Measurements from ENCODE around the gene PRPF6.
A peak's percentile ranks its signal among the peaks of the same experiment; 100 is the strongest.

PRPF6 gene

DNA sequence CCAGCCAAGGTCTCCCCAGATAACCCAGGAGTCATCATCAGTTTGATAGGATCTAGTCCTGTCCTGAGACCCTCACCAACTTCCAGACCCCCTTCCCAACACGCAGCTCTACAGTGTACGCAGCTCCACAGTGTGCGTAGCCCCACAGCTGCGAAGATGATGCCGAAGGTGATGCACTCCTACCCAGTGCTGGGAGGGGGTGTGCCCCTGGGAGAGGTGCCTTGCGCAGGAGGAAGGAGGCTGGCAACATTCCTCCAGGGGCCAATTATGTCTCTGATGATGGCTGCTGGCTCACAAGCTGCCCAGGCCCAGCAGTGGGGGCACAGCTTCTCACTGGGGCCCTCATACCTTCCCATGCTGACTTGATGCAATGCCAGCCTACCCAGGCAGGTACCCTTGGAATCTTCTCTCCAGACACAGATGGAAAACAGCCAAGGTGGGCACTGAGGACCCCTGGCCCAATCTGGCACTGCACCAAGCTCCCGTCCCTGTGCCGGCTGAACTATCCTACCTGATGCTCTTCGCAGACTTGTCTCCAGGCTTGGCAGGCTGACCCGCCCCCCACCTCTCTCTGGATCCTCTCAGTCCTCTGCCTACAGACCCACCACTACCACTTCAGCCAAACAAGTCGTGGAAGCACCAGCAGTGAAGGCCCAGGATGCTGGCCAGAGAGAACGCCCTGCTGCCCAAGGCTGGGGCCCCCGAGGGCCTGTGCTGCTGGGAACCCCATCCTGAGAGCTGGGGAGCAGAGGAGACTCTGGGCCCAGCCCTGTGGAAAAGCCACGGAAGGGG lies 12.6 kb upstream of the PRPF6 start:
- TF ChIP-seq ZNF70 (CRISPR knock-in tag; IDR thresholded peaks at IDR 0.05) (no peak), ARNTL (CRISPR knock-in tag; IDR thresholded peaks at IDR 0.05; ENCODE audit: borderline replicate concordance, low read depth) (no peak), BACH2 (CRISPR knock-in tag; IDR thresholded peaks at IDR 0.05; ENCODE audit: borderline replicate concordance) (no peak)
- ATAC-seq: no peak

- ATAC-seq: no peak
- no peak for TF ChIP-seq GLIS3 (CRISPR knock-in tag; IDR thresholded peaks at IDR 0.05)
- no peak for TF ChIP-seq SNAI2 (CRISPR knock-in tag; IDR thresholded peaks at IDR 0.05)
Observed at GRCh38 chr20:63968928-63969760, 11.8 kb upstream of the PRPF6 start.

- peak; percentile 49 for ATAC-seq
- TF ChIP-seq PPARA (CRISPR knock-in tag; IDR thresholded peaks at IDR 0.05; ENCODE audit: borderline replicate concordance) (no peak), ZNF70 (CRISPR knock-in tag; IDR thresholded peaks at IDR 0.05) (no peak), ARNTL (CRISPR knock-in tag; IDR thresholded peaks at IDR 0.05; ENCODE audit: borderline replicate concordance, low read depth) (no peak), ESRRG (CRISPR knock-in tag; IDR thresholded peaks at IDR 0.05) (no peak), POU6F1 (CRISPR knock-in tag; IDR thresholded peaks at IDR 0.05; ENCODE audit: borderline replicate concordance, low read depth) (no peak), CREB5 (CRISPR knock-in tag; IDR thresholded peaks at IDR 0.05; ENCODE audit: low read depth) (no peak), ISL1 (CRISPR knock-in tag; IDR thresholded peaks at IDR 0.05) (no peak), GLIS3 (CRISPR knock-in tag; IDR thresholded peaks at IDR 0.05) (0 out of 2 replicates have a peak, but pooled peaks have one; percentile 4), TCF4 (CRISPR knock-in tag; IDR thresholded peaks at IDR 0.05; ENCODE audit: borderline replicate concordance) (no peak), TOX (CRISPR knock-in tag; IDR thresholded peaks at IDR 0.05; ENCODE audit: borderline replicate concordance) (no peak), CSDC2 (CRISPR knock-in tag; IDR thresholded peaks at IDR 0.05) (no peak), ZFP30 (CRISPR knock-in tag; IDR thresholded peaks at IDR 0.05) (no peak)
- TF ChIP-seq, protein P1, sequence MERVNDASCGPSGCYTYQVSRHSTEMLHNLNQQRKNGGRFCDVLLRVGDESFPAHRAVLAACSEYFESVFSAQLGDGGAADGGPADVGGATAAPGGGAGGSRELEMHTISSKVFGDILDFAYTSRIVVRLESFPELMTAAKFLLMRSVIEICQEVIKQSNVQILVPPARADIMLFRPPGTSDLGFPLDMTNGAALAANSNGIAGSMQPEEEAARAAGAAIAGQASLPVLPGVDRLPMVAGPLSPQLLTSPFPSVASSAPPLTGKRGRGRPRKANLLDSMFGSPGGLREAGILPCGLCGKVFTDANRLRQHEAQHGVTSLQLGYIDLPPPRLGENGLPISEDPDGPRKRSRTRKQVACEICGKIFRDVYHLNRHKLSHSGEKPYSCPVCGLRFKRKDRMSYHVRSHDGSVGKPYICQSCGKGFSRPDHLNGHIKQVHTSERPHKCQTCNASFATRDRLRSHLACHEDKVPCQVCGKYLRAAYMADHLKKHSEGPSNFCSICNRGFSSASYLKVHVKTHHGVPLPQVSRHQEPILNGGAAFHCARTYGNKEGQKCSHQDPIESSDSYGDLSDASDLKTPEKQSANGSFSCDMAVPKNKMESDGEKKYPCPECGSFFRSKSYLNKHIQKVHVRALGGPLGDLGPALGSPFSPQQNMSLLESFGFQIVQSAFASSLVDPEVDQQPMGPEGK (CRISPR knock-in tag; IDR thresholded peaks at IDR 0.05; ENCODE audit: borderline replicate concordance): 0 out of 2 replicates have a peak, but pooled peaks have one; percentile 10
- TF ChIP-seq, protein P2, sequence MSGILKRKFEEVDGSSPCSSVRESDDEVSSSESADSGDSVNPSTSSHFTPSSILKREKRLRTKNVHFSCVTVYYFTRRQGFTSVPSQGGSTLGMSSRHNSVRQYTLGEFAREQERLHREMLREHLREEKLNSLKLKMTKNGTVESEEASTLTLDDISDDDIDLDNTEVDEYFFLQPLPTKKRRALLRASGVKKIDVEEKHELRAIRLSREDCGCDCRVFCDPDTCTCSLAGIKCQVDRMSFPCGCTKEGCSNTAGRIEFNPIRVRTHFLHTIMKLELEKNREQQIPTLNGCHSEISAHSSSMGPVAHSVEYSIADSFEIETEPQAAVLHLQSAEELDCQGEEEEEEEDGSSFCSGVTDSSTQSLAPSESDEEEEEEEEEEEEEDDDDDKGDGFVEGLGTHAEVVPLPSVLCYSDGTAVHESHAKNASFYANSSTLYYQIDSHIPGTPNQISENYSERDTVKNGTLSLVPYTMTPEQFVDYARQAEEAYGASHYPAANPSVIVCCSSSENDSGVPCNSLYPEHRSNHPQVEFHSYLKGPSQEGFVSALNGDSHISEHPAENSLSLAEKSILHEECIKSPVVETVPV (CRISPR knock-in tag; IDR thresholded peaks at IDR 0.05): no peak
Observed at GRCh38 chr20:63969838-63970713, 10.9 kb upstream of the PRPF6 start, which contains the start of gene ZNF512B. Gene ZNF512B (minus strand): TSS chr20:63969930. CDS start chr20:63967950, 1,980 bp downstream.

- TF ChIP-seq POU6F1 (CRISPR knock-in tag; IDR thresholded peaks at IDR 0.05; ENCODE audit: borderline replicate concordance, low read depth) (no peak), CREB5 (CRISPR knock-in tag; IDR thresholded peaks at IDR 0.05; ENCODE audit: low read depth) (no peak), TOX (CRISPR knock-in tag; IDR thresholded peaks at IDR 0.05; ENCODE audit: borderline replicate concordance) (no peak)
- TF ChIP-seq, protein P1 (CRISPR knock-in tag; IDR thresholded peaks at IDR 0.05; ENCODE audit: borderline replicate concordance): no peak
- TF ChIP-seq, protein P2 (CRISPR knock-in tag; IDR thresholded peaks at IDR 0.05): no peak
- ATAC-seq: no peak
Observed at GRCh38 chr20:63970714-63971431, 10.1 kb upstream of the PRPF6 start.

Data from SK-N-SH treated with all-trans-retinoic acid at 6 μM for 48 hours (cell line).